OCI-LY7 (cell line): ENCODE measurements around the gene NOP9.

ENCODE experiments used
- EZH2phosphoT487 ChIP-seq: fragments of 200-600 bp; sonication (generic); IDR thresholded peaks from 2 replicates; pipeline ENCODE4 v1.6.1; 2018; ENCODE audit warnings: low read depth, borderline replicate concordance, mild to moderate bottlenecking, mixed run types, antibody characterized with exemption, low read length, moderate library complexity, mixed read lengths
- TF ChIP-seq, protein P1 (sequence below): fragments of 200-600 bp; sonication (generic); conservative IDR thresholded peaks from 2 replicates; pipeline ENCODE4 v1.5.1; 2014; ENCODE audit warnings: mild to moderate bottlenecking, antibody characterized with exemption, low read length, moderate library complexity, mixed read lengths

DNA sequence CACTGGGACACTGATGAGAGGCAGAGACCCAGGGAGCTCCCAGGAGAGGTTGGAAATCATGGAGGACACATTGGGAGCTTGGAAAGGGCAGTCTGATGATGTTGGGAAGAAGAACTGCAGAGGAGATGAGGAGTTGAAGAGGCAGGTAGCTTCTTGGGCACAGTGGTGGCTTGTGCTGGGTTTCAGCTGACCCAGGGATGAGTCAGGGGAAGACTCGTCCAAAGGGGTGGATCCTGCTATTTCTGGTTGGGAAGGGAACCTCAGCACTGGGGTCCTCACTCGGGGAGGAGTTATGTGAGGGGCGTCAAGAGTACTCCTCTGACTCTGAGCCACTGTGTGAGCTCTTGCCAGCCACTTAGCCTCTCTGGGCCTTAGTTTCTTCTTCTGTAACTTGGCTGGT is 23.7 kb downstream of the NOP9 start:
- TF ChIP-seq, protein P1, sequence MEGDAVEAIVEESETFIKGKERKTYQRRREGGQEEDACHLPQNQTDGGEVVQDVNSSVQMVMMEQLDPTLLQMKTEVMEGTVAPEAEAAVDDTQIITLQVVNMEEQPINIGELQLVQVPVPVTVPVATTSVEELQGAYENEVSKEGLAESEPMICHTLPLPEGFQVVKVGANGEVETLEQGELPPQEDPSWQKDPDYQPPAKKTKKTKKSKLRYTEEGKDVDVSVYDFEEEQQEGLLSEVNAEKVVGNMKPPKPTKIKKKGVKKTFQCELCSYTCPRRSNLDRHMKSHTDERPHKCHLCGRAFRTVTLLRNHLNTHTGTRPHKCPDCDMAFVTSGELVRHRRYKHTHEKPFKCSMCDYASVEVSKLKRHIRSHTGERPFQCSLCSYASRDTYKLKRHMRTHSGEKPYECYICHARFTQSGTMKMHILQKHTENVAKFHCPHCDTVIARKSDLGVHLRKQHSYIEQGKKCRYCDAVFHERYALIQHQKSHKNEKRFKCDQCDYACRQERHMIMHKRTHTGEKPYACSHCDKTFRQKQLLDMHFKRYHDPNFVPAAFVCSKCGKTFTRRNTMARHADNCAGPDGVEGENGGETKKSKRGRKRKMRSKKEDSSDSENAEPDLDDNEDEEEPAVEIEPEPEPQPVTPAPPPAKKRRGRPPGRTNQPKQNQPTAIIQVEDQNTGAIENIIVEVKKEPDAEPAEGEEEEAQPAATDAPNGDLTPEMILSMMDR: no peak
- TF ChIP-seq EZH2phosphoT487: no peak
